ENCODE data around the gene TRABD2B. TPM values are rescaled to one million over a fixed set of nuclear protein-coding genes. Genes with fewer than 3 reads are reported as not detected.

TRABD2B gene
- total and polyA plus RNA-seq, 2 of the 13 experiments (the other 11 are each of a cell fraction or from before 2014, with no cell fraction given): 0.04 TPM; not detected in 1

DNA sequence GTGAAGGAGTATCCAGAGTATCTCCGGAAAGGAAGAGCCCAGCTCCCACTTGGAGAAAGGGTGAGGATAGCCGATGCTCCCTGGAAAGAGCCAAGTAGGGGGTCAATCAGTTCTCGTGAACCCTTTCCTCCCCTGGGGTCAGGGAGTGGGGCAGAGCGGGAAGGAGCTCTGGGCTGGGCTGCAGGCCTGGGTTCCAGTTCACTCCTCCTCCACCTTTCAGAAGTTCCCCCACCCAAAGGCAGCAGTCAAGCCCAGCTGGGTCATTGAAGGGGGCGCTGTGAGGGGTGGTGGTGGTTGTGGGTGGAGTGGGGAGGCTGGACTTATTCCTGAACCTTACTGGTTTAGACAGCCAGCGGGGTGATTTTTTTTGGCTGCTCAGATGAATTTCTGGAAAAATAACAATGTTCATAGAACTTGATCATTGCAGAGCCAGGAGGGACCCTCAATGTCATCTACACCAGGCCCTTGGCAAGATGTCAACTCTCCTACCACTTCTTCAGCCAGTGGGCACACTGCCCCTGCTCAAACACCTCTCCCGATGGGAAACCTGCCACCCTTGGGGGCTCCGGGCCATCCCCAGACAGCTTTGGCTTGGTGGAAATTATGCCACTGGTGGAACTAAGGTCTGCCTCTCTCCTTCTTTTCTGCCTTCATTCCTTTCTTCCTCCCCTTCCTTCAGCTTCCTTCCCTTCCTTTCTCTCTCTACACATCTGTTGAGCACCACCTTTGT is 235.8 kb downstream of the TRABD2B start:
- ChIA-PET POLR2A (no interaction called here), CTCF (ENCODE audit: low intra/inter-chr PET ratio, low total read pairs) (no interaction called here)
- ATAC-seq (no peak), DNase-seq (ENCODE audit: low spot score) (no peak), FAIRE-seq (no peak)
- no peak overlapping the region for H3K4me3 ChIP-seq (replicated peaks in 1 of 3; ENCODE audit: insufficient read depth in 1 of 3, low read depth in 2 of 3, low read length in 3 of 3)
- no peaks in the 10 kb centered on the region for H4K20me1 ChIP-seq (ENCODE audit: insufficient read depth, low read length)
- peaks cover 5% of the 10 kb centered on the region for H3K4me1 ChIP-seq (ENCODE audit: insufficient read depth, low read length)
- H3K4me2 ChIP-seq (ENCODE audit: low read depth, low read length): no peak overlapping the region
- H3K27me3 ChIP-seq (ENCODE audit: control insufficient read depth in 1 of 2, insufficient read depth in 2 of 2, low read length in 2 of 2): peaks cover 4 to 58% of the 10 kb centered on the region in 2 experiments; a peak in 4 of 5 replicates
- no peak overlapping the region for H2AFZ ChIP-seq (ENCODE audit: low read length)
- H3K9ac ChIP-seq (ENCODE audit: insufficient read depth, low read depth, low read length): no peak overlapping the region
- BruUV-seq (replicated peaks): no TSS peak
- H3K9me3 ChIP-seq (ENCODE audit: low read length): no peaks in the 10 kb centered on the region
- H3K36me3 ChIP-seq (replicated peaks in 1 of 2; ENCODE audit: control insufficient read depth in 1 of 2, insufficient read depth in 2 of 2, low read length in 2 of 2): no peaks in the 10 kb centered on the region
- intact Hi-C loops (cut with micrococcal nuclease; ENCODE audit: unreplicated experiment) (no loop called here), in situ Hi-C loops (cut with HindIII; ENCODE audit: extremely low pct_ligation_motif_present, low pct_unique_long_range_greater_than_20kb) (no loop called here)
- no peak overlapping the region for H3K27ac ChIP-seq (ENCODE audit: extremely low read length, insufficient read depth, low read length)
- H3K79me2 ChIP-seq (ENCODE audit: insufficient read depth, low read length): no peaks in the 10 kb centered on the region
- WGBS (ENCODE audit: low lambda C conversion rate): 54% methylated on average over 8 of the region's 8 CpGs
- TF ChIP-seq HMGA1 (CRISPR knock-in tag; conservative IDR thresholded peaks at IDR 0.05): no peak
- TF ChIP-seq TBL1XR1 (IDR thresholded peaks at IDR 0.05; ENCODE audit: borderline replicate concordance, low read length, partially characterized antibody): no peak
- no peak for TF ChIP-seq E2F5 (CRISPR knock-in tag; conservative IDR thresholded peaks at IDR 0.05)
- TF ChIP-seq CEBPG (CRISPR knock-in tag; IDR thresholded peaks at IDR 0.05): no peak
- TF ChIP-seq ZNF574 (CRISPR knock-in tag; IDR thresholded peaks at IDR 0.05): no peak
- TF ChIP-seq ZNF20 (CRISPR knock-in tag; IDR thresholded peaks at IDR 0.05): no peak
- no peak for TF ChIP-seq NFIB (CRISPR knock-in tag; IDR thresholded peaks at IDR 0.05; ENCODE audit: borderline replicate concordance)
- TF ChIP-seq ZNF572 (CRISPR knock-in tag; IDR thresholded peaks at IDR 0.05): no peak
- no peak for TF ChIP-seq TFE3 (CRISPR knock-in tag; IDR thresholded peaks at IDR 0.05)
- no peak for TF ChIP-seq ZNF431 (CRISPR knock-in tag; IDR thresholded peaks at IDR 0.05; ENCODE audit: borderline replicate concordance, low read depth)
- TF ChIP-seq ZNF816 (CRISPR knock-in tag; IDR thresholded peaks at IDR 0.05; ENCODE audit: borderline replicate concordance): no peak
- no peak for TF ChIP-seq AHDC1 (CRISPR knock-in tag; IDR thresholded peaks at IDR 0.05; ENCODE audit: borderline replicate concordance)
